Esophagus muscularis mucosa (tissue), 4 donors: Measurements from ENCODE around the gene PPP2R5C.

ENCODE experiments used
- EP300 ChIP-seq: sonication (generic); formaldehyde crosslinking; IDR thresholded peaks from one replicate; pipeline ENCODE4 v1.6.1; 2017; ENCODE audit warnings: antibody characterized with exemption
- POLR2A ChIP-seq: fragments of 450-650 bp; IDR thresholded peaks from one replicate; pipeline ENCODE4 v1.6.1; 2017; ENCODE audit warnings: antibody characterized with exemption, moderate library complexity, mild to moderate bottlenecking, low read depth
- POLR2AphosphoS5 ChIP-seq, 2 donors: sonication (generic); formaldehyde crosslinking; IDR thresholded peaks; one replicate each; pipeline ENCODE4 v1.6.1; 2017; ENCODE audit warnings: antibody characterized with exemption in 2 of 2
- TF ChIP-seq, protein P1 (sequence below), 3 experiments: fragments of 200-600 bp in 2 of 3; fragments of 450-650 bp in 1 of 3; sonication (generic) in 2 of 3; IDR thresholded peaks; one replicate each; pipeline ENCODE4 v1.5.1; 2017 to 2019; ENCODE audit warnings: antibody characterized with exemption in 3 of 3, mild to moderate bottlenecking in 2 of 3, moderate library complexity in 1 of 3

DNA sequence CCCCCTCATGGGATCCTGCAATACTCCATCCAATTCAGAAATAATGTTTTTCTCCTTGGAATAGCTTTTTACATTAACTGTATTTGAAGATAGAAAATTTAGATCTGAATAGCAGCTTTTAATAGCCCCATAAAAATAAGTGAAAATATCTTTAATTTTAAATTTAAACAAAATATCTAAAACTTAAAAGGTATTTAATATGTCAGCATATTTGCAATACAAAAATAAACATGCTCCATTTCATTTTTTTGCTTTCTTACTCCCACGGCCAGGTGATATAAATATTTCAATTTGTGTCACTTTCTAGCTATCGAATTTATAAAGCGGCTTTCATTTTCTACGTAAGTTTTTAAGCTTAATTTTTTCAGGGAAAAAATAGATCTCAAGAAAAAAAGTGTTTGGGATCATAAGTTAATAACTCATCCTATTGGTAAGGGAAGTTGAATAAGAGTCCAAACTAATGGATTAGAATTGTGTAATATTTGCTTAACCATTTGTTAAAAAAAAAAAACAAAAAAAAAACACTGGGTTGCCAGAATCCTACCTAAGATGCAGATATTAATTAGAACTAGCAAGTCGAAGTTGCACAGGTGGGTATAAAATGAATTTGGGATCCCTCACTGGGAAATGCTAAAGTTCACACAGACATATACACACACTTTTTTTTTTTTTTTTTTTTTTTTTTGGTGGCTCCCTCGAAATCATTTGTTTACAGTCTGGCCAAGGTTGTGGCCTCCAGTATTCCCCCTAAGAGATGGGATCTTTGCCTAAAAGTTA lies 47.6 kb downstream of the PPP2R5C start:
- TF ChIP-seq, protein P1, sequence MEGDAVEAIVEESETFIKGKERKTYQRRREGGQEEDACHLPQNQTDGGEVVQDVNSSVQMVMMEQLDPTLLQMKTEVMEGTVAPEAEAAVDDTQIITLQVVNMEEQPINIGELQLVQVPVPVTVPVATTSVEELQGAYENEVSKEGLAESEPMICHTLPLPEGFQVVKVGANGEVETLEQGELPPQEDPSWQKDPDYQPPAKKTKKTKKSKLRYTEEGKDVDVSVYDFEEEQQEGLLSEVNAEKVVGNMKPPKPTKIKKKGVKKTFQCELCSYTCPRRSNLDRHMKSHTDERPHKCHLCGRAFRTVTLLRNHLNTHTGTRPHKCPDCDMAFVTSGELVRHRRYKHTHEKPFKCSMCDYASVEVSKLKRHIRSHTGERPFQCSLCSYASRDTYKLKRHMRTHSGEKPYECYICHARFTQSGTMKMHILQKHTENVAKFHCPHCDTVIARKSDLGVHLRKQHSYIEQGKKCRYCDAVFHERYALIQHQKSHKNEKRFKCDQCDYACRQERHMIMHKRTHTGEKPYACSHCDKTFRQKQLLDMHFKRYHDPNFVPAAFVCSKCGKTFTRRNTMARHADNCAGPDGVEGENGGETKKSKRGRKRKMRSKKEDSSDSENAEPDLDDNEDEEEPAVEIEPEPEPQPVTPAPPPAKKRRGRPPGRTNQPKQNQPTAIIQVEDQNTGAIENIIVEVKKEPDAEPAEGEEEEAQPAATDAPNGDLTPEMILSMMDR (IDR thresholded peaks at IDR 0.05): no peak
- TF ChIP-seq POLR2AphosphoS5 (IDR thresholded peaks at IDR 0.05) (no peak), POLR2A (no peak), EP300 (no peak)
